Measurements from ENCODE around the gene UHMK1.

The UHMK1 gene

DNA sequence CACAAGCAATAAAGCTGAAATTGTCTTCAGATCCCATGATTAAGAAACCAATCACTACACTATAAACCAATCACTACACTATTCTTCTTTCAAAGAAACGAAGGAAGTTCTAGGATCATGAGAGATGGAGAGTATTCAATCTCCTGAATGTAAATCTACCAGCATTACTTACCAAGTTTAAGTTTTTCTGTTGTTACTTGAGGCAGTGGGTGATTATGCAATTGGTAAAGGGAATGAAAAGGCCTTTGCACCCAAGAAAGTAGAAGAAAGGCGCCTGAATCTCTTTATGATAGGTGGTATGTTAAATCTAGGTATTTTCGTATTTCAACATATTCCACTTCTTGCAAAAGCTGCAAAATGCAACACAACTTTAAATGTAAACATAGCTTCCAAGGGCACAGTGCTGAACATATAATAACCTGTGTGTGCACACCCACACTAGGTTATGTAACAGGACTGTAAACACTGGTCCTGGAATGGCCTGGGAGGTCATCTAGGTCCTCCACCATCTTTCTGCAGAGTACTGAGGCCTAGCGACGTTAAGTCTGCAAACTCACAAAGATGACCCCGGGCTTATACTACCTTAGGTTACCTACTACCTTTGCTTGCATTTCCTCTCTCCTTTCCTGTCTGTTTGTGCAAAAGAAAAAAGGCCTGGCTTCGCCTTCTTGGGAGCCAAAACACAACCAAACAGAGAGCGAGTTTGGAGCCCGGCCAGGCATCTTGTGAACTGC, 62.9 kb downstream of the UHMK1 start:
- H3K79me2 ChIP-seq (ENCODE audit: low read length), result peaks cover 41% of the 10 kb centered on the region
- TF ChIP-seq, protein P1, sequence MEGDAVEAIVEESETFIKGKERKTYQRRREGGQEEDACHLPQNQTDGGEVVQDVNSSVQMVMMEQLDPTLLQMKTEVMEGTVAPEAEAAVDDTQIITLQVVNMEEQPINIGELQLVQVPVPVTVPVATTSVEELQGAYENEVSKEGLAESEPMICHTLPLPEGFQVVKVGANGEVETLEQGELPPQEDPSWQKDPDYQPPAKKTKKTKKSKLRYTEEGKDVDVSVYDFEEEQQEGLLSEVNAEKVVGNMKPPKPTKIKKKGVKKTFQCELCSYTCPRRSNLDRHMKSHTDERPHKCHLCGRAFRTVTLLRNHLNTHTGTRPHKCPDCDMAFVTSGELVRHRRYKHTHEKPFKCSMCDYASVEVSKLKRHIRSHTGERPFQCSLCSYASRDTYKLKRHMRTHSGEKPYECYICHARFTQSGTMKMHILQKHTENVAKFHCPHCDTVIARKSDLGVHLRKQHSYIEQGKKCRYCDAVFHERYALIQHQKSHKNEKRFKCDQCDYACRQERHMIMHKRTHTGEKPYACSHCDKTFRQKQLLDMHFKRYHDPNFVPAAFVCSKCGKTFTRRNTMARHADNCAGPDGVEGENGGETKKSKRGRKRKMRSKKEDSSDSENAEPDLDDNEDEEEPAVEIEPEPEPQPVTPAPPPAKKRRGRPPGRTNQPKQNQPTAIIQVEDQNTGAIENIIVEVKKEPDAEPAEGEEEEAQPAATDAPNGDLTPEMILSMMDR (IDR thresholded peaks at IDR 0.05; ENCODE audit: low read length), result no peak
- H3K9me2 ChIP-seq (replicated peaks; ENCODE audit: insufficient read depth, low read length), result no peaks in the 10 kb centered on the region
- no peaks in the 10 kb centered on the region for H3K36me3 ChIP-seq (replicated peaks; ENCODE audit: insufficient read depth, low read length)
- peak overlapping the region; percentile 94 for H3K4me3 ChIP-seq (ENCODE audit: low read length)
- H4K20me1 ChIP-seq (ENCODE audit: insufficient read depth, low read length), result no peaks in the 10 kb centered on the region
- peak overlapping the region; percentile 66 for H3K9ac ChIP-seq (ENCODE audit: low read length)
- peaks cover 17% of the 10 kb centered on the region for H3K4me1 ChIP-seq (ENCODE audit: low read length)
- peak overlapping the region; percentile 46; the same call in 1 of the 2 replicates for H3K27ac ChIP-seq (ENCODE audit: low read length)
- H2AFZ ChIP-seq (ENCODE audit: low read length), result peak overlapping the region; percentile 84
- H3K4me2 ChIP-seq (ENCODE audit: low read depth, low read length), result peak overlapping the region; percentile 79
- DNase-seq, result peak; percentile 27
- 0 out of 2 replicates have a peak, but pooled peaks cover 3% of the 10 kb centered on the region for H3F3A ChIP-seq (ENCODE audit: insufficient read depth, low read length)
- H3K9me3 ChIP-seq (replicated peaks; ENCODE audit: insufficient read depth, low read length), result no peaks in the 10 kb centered on the region
- no peaks in the 10 kb centered on the region for H3K27me3 ChIP-seq (replicated peaks; ENCODE audit: insufficient read depth, low read length)

DNA sequence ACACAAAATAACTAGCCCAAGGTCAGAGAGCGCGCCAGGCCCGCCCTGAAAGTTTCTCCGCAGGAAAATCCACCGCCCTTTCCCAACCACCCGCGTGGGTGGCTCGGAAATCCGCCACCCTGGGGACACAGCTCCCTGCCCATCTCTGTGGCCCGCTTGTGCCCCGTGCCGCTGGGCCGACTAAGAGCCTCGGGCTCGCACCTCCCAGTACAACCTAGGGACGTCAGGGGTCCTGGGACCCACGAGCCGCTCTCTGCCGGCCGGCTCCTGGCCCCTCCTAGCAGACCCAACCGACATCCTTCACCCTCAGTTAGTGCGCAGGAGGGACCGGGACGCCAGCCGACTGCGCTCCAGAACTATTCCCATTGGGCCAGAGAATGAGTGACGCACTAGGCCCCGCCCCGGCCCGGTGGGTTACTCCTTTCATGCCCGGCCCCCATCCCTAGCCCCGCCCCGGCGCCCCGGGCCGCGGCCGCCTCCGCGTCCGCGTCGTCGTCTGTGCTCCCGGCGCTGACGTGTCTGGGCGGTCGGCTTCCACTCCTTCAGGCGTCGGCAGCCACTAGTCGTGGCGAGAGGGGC, 63.5 kb downstream of the UHMK1 start:
- peak overlapping the region; percentile 94 for H3K4me3 ChIP-seq (ENCODE audit: low read length)
- H3K9ac ChIP-seq (ENCODE audit: low read length), result peak overlapping the region; percentile 79
- H3K27ac ChIP-seq (ENCODE audit: low read length), result peak overlapping the region; percentile 51
- no peaks in the 10 kb centered on the region for H4K20me1 ChIP-seq (ENCODE audit: insufficient read depth, low read length)
- H3K4me1 ChIP-seq (ENCODE audit: low read length), result peaks cover 17% of the 10 kb centered on the region
- no peaks in the 10 kb centered on the region for H3K9me3 ChIP-seq (replicated peaks; ENCODE audit: insufficient read depth, low read length)
- peaks cover 47% of the 10 kb centered on the region for H3K79me2 ChIP-seq (ENCODE audit: low read length)
- no peaks in the 10 kb centered on the region for H3K27me3 ChIP-seq (replicated peaks; ENCODE audit: insufficient read depth, low read length)
- peak overlapping the region; percentile 85 for H3K4me2 ChIP-seq (ENCODE audit: low read depth, low read length)
- peak overlapping the region; percentile 84 for H2AFZ ChIP-seq (ENCODE audit: low read length)
- no peaks in the 10 kb centered on the region for H3K36me3 ChIP-seq (replicated peaks; ENCODE audit: insufficient read depth, low read length)
- DNase-seq, result peak; percentile 100
- no peaks in the 10 kb centered on the region for H3K9me2 ChIP-seq (replicated peaks; ENCODE audit: insufficient read depth, low read length)
- 0 out of 2 replicates have a peak, but pooled peaks cover 3% of the 10 kb centered on the region for H3F3A ChIP-seq (ENCODE audit: insufficient read depth, low read length)
- TF ChIP-seq EZH2 (optimal IDR thresholded peaks at IDR 0.05; ENCODE audit: low read depth, low read length), result no peak

DNA sequence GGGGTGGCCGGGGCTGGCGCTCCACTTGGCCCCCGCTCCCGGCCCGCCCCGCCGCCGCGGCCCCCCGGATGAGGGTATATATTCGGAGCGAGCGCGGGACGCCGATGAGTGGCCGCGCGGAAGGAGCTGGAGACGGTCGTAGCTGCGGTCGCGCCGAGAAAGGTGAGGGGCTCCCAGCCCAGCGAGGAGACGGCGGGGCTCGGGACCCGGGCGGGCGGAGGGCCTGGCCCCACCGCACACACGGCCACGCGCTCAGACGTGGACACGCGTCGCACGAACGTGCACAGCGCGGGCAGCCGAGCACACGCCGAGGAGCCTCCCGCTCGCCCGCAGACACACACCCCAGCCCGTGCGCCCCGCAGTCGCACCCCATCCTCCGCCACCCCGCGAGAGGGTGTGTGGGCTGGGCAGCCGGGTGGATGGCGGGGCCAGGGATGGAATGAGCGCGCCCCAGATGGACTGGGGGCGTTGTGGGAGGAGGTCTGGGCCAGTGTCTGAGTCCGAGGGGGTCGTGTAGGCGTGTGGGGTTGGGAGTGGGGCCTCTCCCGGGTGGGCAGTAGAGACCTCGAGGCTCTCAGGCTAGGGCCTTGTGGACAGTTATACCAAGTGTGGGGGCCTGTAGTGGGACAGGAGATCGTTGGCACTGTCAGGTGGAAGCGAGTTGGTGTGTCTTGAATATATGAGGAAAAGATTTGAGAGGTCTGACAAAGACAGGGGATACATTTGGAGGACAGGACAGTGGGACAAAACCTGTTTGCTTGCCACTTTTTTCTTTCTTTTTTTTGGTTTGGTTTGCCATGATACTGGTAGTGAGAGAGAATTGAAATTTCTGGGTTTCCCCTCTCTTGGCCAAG, 64.2 kb downstream of the UHMK1 start, which contains the start of gene UAP1:
TSS of gene UAP1 (plus strand) at position 107 of the 854 bp plus-strand sequence. CDS start 4,347 bp downstream, outside the sequence.
- peaks cover 17% of the 10 kb centered on the region for H3K4me1 ChIP-seq (ENCODE audit: low read length)
- 0 out of 2 replicates have a peak, but pooled peaks cover 3% of the 10 kb centered on the region for H3F3A ChIP-seq (ENCODE audit: insufficient read depth, low read length)
- no peaks in the 10 kb centered on the region for H3K27me3 ChIP-seq (replicated peaks; ENCODE audit: insufficient read depth, low read length)
- H3K9me2 ChIP-seq (replicated peaks; ENCODE audit: insufficient read depth, low read length), result no peaks in the 10 kb centered on the region
- H3K4me3 ChIP-seq (ENCODE audit: low read length), result peak within 1 kb of the TSS; percentile 94
- peak within 1 kb of the TSS; percentile 85 for H3K4me2 ChIP-seq (ENCODE audit: low read depth, low read length)
- peak; percentile 50 for DNase-seq
- H3K36me3 ChIP-seq (replicated peaks; ENCODE audit: insufficient read depth, low read length), result no peaks in the 10 kb centered on the region
- peak within 1 kb of the TSS; percentile 79 for H3K9ac ChIP-seq (ENCODE audit: low read length)
- peak within 1 kb of the TSS; percentile 51 for H3K27ac ChIP-seq (ENCODE audit: low read length)
- H2AFZ ChIP-seq (ENCODE audit: low read length), result peak within 1 kb of the TSS; percentile 84
- H4K20me1 ChIP-seq (ENCODE audit: insufficient read depth, low read length), result no peaks in the 10 kb centered on the region
- no peaks in the 10 kb centered on the region for H3K9me3 ChIP-seq (replicated peaks; ENCODE audit: insufficient read depth, low read length)
- peaks cover 54% of the 10 kb centered on the region for H3K79me2 ChIP-seq (ENCODE audit: low read length)
- TF ChIP-seq EZH2 (optimal IDR thresholded peaks at IDR 0.05; ENCODE audit: low read depth, low read length) (no peak), EZH2phosphoT487 (IDR thresholded peaks at IDR 0.05; ENCODE audit: low read length) (no peak)
- TF ChIP-seq, protein P1 (IDR thresholded peaks at IDR 0.05; ENCODE audit: low read length), result no peak

Data from MM.1S (cell line).